Raji (cell line): Measurements from ENCODE around the gene PNCK.

Source experiments
- POLR2A ChIP-seq: IDR thresholded peaks from 2 replicates; pipeline ENCODE4 v1.6.1; 2011; ENCODE audit warnings: low read depth, low read length, control low read depth; ENCODE audit not compliant: insufficient read depth

Gene PNCK

DNA sequence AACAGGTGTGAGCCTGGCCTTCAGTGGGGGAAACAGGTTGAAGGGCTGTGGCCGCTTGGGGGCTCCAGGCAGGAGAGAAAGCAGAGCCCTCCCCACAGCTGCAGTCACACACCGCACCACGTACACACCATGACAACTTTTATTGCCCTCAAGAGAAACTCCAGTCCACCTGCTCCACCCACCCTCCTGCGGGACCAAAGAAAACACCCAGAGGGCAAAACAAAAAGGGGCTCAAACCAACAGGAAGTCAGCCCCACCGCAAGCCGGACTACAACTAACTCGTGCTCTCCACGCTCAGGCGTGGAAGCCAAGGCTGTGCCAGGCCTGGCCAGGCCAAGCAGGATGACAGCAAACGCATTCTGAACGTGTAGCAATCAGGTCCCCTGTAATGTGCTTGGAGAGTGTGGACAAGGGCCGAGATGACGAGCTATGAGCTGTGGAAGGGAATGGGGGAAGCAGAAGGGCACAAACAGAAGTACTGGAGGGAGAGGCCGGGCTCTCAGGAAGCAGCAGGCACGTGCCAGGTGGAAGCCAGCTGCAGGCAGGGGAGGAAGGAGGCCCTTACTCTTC lies 26.8 kb upstream of the PNCK start:
- no peak for TF ChIP-seq POLR2A

DNA sequence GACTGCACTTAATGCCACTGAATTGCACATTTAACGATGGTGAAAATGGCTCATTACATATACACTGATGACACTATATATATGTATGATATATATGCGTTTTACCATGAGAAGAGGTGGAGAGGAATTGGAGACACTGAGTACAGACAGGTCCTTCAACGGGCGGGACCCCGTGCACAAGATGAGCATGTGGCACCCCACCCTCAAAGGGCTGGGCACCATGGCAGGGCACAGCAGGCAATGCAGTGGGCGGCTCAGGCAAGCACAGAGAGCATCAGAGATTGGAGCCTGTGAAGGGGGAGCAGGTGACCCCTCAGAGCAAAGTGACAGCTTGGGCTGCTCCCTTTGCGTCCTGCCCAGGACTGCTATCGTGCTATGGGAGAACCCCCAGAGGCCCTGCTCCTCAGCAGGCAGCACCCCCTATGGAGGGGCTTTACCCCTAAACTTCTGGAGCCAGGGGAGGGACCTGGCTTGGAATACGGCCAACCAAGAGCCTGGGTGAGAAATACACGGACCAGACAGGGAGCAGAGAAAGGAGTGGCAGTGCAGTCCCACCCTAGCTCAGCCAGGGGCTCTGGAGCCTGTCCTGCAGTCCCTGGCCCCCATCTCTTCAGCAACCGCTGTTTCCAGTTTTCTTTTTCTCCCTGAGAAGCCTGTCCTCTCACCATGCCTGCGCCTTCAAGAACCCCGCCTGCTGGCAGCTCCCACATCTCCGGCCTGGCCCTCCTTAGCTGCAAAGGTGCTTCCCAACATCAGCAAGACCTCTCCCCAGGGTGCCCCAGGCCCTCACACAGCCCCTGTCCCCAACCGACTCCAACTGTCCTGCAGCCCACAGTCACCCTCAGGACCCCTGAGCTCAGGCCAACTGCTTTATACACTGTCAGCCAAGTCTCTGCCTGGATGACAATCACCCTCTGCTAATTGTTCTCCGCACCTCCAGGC lies 24.6 kb upstream of the PNCK start:
- no peak for TF ChIP-seq POLR2A

DNA sequence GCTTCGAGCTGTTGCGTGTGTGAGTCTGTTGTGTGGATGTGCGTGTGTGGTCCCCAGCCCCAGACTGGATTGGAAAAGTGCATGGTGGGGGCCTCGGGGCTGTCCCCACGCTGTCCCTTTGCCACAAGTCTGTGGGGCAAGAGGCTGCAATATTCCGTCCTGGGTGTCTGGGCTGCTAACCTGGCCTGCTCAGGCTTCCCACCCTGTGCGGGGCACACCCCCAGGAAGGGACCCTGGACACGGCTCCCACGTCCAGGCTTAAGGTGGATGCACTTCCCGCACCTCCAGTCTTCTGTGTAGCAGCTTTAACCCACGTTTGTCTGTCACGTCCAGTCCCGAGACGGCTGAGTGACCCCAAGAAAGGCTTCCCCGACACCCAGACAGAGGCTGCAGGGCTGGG lies 22.5 kb upstream of the PNCK start:
- TF ChIP-seq POLR2A: no peak

DNA sequence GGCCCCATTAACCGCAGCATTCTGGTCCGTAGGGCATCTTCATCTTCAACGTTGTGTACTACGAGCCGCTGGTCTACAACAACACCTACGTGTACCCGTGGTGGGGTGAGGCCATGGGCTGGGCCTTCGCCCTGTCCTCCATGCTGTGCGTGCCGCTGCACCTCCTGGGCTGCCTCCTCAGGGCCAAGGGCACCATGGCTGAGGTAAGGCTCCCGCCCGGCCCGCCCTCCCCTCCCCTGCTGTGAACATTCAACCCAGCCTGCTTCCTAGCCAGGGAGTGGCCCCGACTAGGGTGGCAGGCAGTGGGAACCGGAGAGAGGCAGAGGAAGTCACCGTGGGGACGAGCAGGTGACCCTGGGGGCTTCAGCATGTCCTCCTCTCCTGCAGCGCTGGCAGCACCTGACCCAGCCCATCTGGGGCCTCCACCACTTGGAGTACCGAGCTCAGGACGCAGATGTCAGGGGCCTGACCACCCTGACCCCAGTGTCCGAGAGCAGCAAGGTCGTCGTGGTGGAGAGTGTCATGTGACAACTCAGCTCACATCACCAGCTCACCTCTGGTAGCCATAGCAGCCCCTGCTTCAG lies 21.2 kb upstream of the PNCK start:
- TF ChIP-seq POLR2A: no peak

DNA sequence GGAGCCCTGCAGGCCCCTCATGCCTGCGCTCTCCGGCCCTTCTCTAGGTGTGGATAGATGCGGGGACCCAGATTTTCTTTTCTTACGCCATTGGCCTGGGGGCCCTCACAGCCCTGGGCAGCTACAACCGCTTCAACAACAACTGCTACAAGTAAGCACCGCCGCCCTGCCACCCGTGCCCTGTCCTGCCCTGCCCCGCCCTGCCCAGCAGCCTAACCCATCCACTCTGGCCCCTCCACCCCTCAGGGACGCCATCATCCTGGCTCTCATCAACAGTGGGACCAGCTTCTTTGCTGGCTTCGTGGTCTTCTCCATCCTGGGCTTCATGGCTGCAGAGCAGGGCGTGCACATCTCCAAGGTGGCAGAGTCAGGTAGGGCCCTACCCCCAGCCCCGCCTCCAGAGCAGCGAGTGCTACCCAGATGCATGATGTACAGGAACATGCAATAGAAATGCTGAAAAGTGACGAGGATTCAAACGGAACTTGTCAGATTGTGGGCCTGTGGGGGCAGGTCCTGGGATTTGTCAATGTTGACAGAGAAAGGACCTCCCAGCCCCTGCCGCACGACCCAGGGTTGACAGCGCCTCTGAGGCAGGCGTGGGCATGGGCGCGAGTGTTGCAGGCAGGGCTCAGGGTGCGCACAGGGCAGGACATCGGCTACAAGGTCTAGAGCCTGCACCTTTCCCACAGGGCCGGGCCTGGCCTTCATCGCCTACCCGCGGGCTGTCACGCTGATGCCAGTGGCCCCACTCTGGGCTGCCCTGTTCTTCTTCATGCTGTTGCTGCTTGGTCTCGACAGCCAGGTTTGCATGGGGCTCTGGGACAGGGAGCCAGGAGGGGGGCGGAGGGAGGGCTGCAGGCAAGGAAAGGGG lies 19.8 kb upstream of the PNCK start:
- no peak for TF ChIP-seq POLR2A

DNA sequence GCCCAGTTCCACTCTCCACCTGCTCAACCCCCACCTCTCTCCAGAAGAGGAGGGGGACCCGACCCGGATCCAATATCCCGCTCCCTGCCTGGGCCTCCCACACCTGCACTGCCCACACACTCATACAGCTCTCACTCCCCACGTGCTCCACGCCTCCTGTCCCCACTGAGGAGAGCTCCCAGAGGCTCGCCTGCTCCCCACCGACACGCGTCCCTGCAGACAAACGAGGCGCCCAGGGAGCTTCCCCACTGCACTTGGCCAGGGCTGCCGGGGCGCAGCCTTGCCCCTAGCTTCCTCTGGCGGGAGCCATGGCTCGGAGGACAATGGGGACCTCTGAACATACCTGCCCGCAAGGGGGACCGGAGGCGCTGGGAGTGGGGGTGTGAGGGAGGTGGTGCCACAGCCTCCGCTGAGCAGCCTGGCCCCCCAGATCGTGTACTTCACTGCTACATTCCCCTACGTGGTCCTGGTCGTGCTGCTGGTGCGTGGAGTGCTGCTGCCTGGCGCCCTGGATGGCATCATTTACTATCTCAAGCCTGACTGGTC lies 19.1 kb upstream of the PNCK start:
- TF ChIP-seq POLR2A: no peak

DNA sequence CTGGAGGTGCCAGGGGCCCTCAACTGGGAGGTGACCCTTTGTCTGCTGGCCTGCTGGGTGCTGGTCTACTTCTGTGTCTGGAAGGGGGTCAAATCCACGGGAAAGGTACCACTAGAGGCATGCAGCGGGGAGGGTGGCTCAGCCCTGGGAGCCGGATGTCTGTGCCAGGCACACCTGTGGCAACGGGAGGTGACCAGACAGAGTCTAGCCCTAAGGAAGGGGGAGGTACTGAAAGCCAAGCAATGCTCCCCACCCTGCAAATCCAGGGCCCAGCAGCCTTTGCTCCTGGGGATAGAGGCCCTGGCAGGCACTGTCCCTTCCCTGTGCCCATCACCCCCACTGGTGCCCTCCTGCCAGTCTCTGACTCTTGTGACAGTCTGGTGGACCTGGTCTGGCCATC lies 18.4 kb upstream of the PNCK start:
- no peak for TF ChIP-seq POLR2A

DNA sequence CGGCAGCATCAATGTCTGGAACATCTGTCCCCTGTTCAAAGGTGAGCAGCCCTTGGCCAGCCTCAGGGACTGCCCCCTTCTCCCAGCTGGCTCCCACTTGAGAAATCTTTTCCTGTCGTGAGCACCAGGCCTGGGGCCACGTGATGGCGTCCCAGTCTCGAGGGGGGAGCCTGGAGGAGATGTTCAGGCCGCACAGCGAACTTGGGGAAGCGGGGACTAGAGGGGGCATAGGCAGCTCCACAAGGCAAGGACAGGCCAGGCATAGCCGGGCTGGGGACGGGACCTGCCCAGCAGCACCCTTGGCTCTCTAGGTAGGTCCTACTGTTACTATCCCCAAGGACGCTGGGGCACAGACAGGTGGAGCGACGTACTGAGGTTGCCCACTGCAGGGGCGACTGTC lies 16.9 kb upstream of the PNCK start:
- no peak for TF ChIP-seq POLR2A

DNA sequence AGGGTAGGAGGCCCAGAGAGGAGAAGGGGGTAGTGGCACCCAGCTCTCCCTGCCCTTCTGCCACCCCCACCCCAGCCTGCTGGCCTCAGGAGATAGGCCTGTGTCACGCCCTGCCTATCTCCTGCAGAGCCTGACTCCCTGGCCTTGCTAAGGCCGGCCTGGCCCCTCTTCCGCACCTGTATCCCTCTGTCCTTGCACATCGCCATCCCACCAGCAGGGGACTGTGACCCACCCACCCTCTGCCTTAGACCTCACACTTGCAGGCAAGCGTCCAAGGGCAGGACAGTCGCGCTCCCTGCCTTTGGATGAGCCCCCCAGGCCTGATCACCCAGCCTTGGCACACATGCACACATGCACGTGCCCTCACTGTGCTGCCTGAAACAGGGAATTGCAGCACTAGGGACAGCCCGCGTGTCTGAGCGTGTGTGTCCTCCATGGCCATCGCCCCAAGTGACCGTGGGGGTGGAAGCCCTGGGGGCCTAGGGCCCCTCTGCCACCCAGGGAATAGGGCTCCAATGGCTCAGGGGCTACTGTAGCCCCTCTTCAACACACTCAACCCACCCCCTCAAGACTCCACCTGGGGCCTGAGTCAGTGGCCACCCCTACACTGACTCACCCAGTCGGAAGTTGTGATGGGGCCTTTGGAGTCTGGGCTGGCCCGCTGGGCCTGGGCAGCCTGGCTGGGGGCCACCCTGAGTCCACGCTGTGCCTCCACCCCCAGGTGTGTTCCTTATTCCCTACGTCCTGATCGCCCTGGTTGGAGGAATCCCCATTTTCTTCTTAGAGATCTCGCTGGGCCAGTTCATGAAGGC lies 16.2 kb upstream of the PNCK start:
- TF ChIP-seq POLR2A: no peak

DNA sequence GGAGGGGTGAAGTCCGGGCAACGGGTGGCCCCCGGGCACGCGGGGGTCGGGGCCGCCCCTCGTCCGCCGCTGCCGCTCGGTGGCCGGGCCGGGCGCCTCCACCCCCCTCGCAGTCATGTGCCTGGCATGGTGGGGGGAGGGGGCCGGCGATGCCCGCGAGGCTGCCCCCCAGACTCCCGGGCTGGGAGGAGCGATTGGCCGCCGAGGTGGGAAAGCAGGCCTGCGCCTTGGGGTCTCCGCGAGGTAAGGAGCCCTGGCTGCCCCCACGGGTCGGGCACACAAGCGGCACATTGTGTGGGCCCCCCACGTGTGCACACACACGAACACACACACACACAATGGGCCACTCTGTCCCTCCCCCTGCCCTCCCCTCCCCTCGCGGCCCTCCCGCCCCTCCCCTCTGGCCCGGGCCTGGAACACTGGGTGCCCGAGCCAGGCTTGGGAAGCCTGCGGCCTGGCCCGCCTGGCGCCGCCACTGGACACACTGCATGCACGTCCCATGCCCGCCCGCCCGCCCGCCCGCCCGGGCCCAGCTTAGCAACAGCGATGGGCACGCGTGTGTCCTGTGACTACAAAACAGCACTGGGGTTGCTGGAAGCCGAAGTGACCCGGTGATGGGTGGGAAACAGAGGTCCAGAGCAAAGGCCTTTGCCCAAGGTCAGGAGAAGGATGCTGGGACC lies 15.4 kb upstream of the PNCK start:
- no peak for TF ChIP-seq POLR2A

DNA sequence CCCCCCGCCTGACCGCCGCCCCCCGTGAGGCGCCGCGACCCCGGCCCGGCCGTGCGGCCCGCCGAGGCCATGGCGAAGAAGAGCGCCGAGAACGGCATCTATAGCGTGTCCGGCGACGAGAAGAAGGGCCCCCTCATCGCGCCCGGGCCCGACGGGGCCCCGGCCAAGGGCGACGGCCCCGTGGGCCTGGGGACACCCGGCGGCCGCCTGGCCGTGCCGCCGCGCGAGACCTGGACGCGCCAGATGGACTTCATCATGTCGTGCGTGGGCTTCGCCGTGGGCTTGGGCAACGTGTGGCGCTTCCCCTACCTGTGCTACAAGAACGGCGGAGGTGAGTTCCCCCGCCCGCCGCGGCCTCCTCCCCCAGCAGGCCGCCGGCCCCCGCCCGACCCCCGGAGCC lies 14.9 kb upstream of the PNCK start:
- TF ChIP-seq POLR2A: no peak

DNA sequence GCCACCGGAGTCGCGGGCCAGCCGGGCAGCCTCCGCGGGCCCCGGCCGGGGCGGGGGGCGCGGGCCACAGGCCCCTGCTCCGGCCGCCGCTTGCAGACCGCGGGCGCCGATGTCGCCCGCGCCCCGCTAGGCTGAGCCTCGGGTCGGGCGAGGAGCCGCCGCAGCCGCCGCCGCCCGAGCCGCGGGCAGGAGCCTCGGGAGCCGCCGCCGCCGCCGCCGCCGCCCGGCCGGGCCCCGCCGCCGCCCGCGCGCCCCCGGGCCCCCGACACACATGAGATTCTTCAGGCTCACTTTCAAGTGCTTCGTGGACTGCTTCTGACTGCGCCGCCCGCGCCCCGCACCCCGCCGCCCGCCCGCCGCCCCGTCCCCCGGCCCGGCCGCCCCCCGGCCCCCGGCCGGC lies 14.5 kb upstream of the PNCK start:
- no peak for TF ChIP-seq POLR2A

DNA sequence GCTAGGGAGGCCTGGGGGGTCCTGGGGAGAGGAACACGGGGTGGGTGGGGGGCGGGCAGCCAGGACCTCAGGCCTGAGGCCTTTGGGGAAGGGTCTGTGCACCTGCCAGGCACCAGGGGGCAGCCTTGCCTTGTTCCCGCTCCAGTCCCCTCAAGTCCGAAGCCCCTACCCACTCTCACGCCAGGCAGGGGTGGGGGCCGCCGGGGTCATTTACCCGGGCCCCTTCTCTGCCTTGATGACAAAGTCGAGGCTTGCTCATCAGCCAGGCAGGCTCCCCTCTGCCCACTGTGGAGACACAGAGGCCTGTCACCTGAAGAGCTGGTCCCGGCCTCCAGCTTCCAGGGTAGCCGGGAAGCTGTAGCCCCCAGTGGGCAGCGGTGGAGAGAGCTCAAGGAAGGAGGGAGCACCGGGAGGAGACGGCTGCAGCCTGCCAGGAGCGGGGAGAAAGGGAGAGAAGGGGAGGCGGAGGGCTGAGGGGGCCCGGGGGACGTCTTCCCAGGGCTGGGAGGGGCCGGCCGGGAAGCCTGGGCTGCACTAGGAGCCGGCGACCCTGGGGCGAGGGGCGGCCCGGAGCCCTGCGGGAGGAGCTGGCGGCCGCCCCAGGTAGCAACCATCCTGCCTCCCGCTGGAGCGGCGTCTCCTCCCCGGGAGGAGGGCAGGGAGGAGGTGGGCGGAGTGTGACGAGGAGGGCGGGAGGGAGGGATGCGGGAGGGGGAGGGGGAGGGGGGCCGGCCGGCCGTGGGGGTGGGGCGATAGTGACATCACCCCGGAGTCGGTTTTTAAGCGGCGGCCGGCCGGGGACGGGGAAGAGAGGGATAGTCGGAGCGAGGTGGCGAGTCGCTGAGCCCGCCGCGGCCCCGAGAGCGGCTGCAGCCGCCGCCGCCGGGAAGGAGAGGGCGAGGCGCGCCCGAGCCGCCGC lies 13.8 kb upstream of the PNCK start, which contains the start of gene SLC6A8:
Gene SLC6A8 (plus strand): TSS at position 806 of the 919 bp plus-strand sequence. CDS start 649 bp downstream, outside the sequence.
- no peak for TF ChIP-seq POLR2A

DNA sequence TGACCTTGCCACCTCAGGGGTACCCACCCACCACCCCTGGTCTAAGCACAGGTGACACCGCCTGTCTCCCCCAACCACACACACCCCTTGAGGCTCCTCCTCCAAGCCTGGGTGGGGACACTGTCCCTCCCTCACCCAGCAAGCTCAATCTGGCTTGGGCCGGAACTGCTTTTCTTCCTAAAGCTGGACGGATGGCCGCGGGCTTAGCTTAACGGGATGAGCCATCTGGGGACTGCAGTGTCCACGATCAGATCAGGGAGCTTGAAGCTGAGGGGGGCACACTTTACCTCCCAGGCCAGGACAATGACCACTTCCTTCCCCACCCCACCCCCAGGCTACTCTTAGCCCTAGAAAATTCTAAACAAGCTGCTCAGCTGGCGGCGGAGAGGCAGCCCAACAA lies 13.1 kb upstream of the PNCK start:
- TF ChIP-seq POLR2A: no peak
